Trophoblast cell (in vitro differentiated cells and primary cell): Measurements from ENCODE around the gene RPLP1.

Experiments used
- DNase-seq, 2 donors: peaks; one replicate each; pipeline ENCODE4 v3.0.0-alpha.2; 2016
- H2AFZ ChIP-seq: 2 replicates; pipeline ENCODE4 v1.6.1; 2013; ENCODE audit warnings: low read length, moderate library complexity, mild to moderate bottlenecking; ENCODE audit not compliant: insufficient read depth, poor library complexity
- H2AK5ac ChIP-seq: 2 replicates; pipeline ENCODE4 v1.6.1; 2013; ENCODE audit warnings: mild to moderate bottlenecking, low read length
- H2BK120ac ChIP-seq: 2 replicates; pipeline ENCODE4 v1.6.1; 2013; ENCODE audit warnings: low read length, mild to moderate bottlenecking, moderate library complexity; ENCODE audit not compliant: insufficient read depth, poor library complexity
- H2BK12ac ChIP-seq: 2 replicates; pipeline ENCODE4 v1.6.1; 2013; ENCODE audit warnings: mild to moderate bottlenecking, low read length, moderate library complexity
- H2BK5ac ChIP-seq: 2 replicates; pipeline ENCODE4 v1.6.1; 2013; ENCODE audit warnings: low read length, low read depth, moderate library complexity, mild to moderate bottlenecking; ENCODE audit not compliant: poor library complexity
- H3K14ac ChIP-seq: 2 replicates; pipeline ENCODE4 v1.6.1; 2013; ENCODE audit warnings: mild to moderate bottlenecking, low read length
- H3K18ac ChIP-seq: 2 replicates; pipeline ENCODE4 v1.6.1; 2013; ENCODE audit warnings: mild to moderate bottlenecking, low read length
- H3K23ac ChIP-seq: 2 replicates; pipeline ENCODE4 v1.6.1; 2013; ENCODE audit warnings: low read length
- H3K27ac ChIP-seq: 2 replicates; pipeline ENCODE4 v1.5.1; 2013; ENCODE audit warnings: low read depth, mild to moderate bottlenecking, inconsistent platforms, low read length, moderate library complexity
- H3K27me3 ChIP-seq: 2 replicates; pipeline ENCODE4 v1.6.1; 2013; ENCODE audit warnings: inconsistent platforms, mild to moderate bottlenecking, low read length, moderate library complexity; ENCODE audit not compliant: insufficient read depth
- H3K36me3 ChIP-seq, 2 experiments: 1 replicate in 1 of 2; 2 replicates in 1 of 2; pipeline ENCODE4 v1.6.1; 2013; ENCODE audit warnings: low read length in 2 of 2, mild to moderate bottlenecking in 2 of 2, moderate library complexity in 1 of 2; ENCODE audit not compliant: insufficient read depth in 2 of 2, control insufficient read depth in 1 of 2
- H3K4ac ChIP-seq: 2 replicates; pipeline ENCODE4 v1.6.1; 2013; ENCODE audit warnings: low read depth, mild to moderate bottlenecking, low read length, moderate library complexity
- H3K4me1 ChIP-seq, 2 experiments: 1 replicate in 1 of 2; 2 replicates in 1 of 2; pipeline ENCODE4 v1.6.1; 2013; ENCODE audit warnings: low read length in 2 of 2, mild to moderate bottlenecking in 2 of 2, moderate library complexity in 1 of 2; ENCODE audit not compliant: insufficient read depth in 2 of 2, control insufficient read depth in 1 of 2
- H3K4me2 ChIP-seq: 2 replicates; pipeline ENCODE4 v1.6.1; 2013; ENCODE audit warnings: inconsistent platforms, mild to moderate bottlenecking, low read length, moderate library complexity
- H3K4me3 ChIP-seq: 2 replicates; pipeline ENCODE4 v1.5.1; 2013; ENCODE audit warnings: mild to moderate bottlenecking, low read depth, low read length, inconsistent platforms
- H3K79me1 ChIP-seq: one replicate; pipeline ENCODE4 v1.6.1; 2013; ENCODE audit warnings: low read length
- H3K79me2 ChIP-seq: 2 replicates; pipeline ENCODE4 v1.6.1; 2013; ENCODE audit warnings: low read length, mild to moderate bottlenecking; ENCODE audit not compliant: control insufficient read depth, insufficient read depth, poor library complexity
- H3K9ac ChIP-seq: 2 replicates; pipeline ENCODE4 v1.6.1; 2013; ENCODE audit warnings: mild to moderate bottlenecking, low read length
- H3K9me3 ChIP-seq: 2 replicates; pipeline ENCODE4 v1.6.1; 2013; ENCODE audit warnings: low read depth, mild to moderate bottlenecking, control low read depth, inconsistent platforms, low read length; ENCODE audit not compliant: insufficient read depth
- H4K12ac ChIP-seq: 2 replicates; pipeline ENCODE4 v1.6.1; 2013; ENCODE audit warnings: low read depth, mild to moderate bottlenecking, low read length, moderate library complexity
- H4K8ac ChIP-seq: 2 replicates; pipeline ENCODE4 v1.6.1; 2013; ENCODE audit warnings: low read depth, mild to moderate bottlenecking, low read length, moderate library complexity
- H4K91ac ChIP-seq: one replicate; pipeline ENCODE4 v1.6.1; 2013; ENCODE audit warnings: low read depth, mild to moderate bottlenecking, low read length, moderate library complexity
- WGBS: extraction: QIAGEN DNeasy Blood & Tissue Kit; methylation state at CpG from one replicate; pipeline ENCODE4 v1.1.7; 2013; ENCODE audit warnings: missing lambda C conversion rate; ENCODE audit not compliant: insufficient read length, insufficient coverage; ENCODE audit errors: extremely low coverage; 5-methylcytosine and 5-hydroxymethylcytosine counted together

Gene RPLP1

GRCh38 chr15:69484837-69485236 lies 32.2 kb downstream of the RPLP1 start:
- Histone ChIP-seq H3K18ac (no peak overlapping the region), H4K91ac (no peak overlapping the region), H3K27ac (no peak overlapping the region), H3K23ac (no peak overlapping the region), H3K4ac (no peak overlapping the region), H3K27me3 (no peaks in the 10 kb centered on the region), H3K9me3 (peaks cover 4% of the 10 kb centered on the region), H2BK120ac (no peak overlapping the region), H3K4me2 (no peak overlapping the region), H3K4me3 (no peak overlapping the region), H2AFZ (no peak overlapping the region), H2AK5ac (no peak overlapping the region), H4K8ac (no peak overlapping the region), H3K79me1 (no peaks in the 10 kb centered on the region), H2BK5ac (no peak overlapping the region), H3K79me2 (no peaks in the 10 kb centered on the region), H3K14ac (no peak overlapping the region), H3K9ac (no peak overlapping the region), H3K4me1 (peaks cover 0 to 2% of the 10 kb centered on the region in 2 experiments), H4K12ac (no peak overlapping the region), H2BK12ac (no peak overlapping the region), H3K36me3 (no peaks in the 10 kb centered on the region)
- no CpG with 5 or more reads among the region's 6 CpGs for WGBS
- DNase-seq = no peak

- no peak overlapping the region for H3K4me2 ChIP-seq
- no peak overlapping the region for H2BK12ac ChIP-seq
- H2BK5ac ChIP-seq = no peak overlapping the region
- peaks cover 4% of the 10 kb centered on the region for H3K9me3 ChIP-seq
- no peak overlapping the region for H3K18ac ChIP-seq
- no peaks in the 10 kb centered on the region for H3K79me1 ChIP-seq
- no peak overlapping the region for H2AK5ac ChIP-seq
- no peak overlapping the region for H3K4me3 ChIP-seq
- H3K79me2 ChIP-seq = no peaks in the 10 kb centered on the region
- no peak overlapping the region for H3K4ac ChIP-seq
- no peak overlapping the region for H3K14ac ChIP-seq
- no peak overlapping the region for H3K27ac ChIP-seq
- no peak overlapping the region for H3K23ac ChIP-seq
- no peak overlapping the region for H4K12ac ChIP-seq
- WGBS = no CpG with 5 or more reads among the region's 3 CpGs
- no peaks in the 10 kb centered on the region for H3K4me1 ChIP-seq
- no peaks in the 10 kb centered on the region for H3K36me3 ChIP-seq
- H2BK120ac ChIP-seq = no peak overlapping the region
- no peak overlapping the region for H3K9ac ChIP-seq
- no peak overlapping the region for H4K91ac ChIP-seq
- no peak overlapping the region for H4K8ac ChIP-seq
- DNase-seq = peak in 1 of 2 donors; percentile 26
- no peaks in the 10 kb centered on the region for H3K27me3 ChIP-seq
- no peak overlapping the region for H2AFZ ChIP-seq
Observed at GRCh38 chr15:69486481-69487110, 34.0 kb downstream of the RPLP1 start.

DNA sequence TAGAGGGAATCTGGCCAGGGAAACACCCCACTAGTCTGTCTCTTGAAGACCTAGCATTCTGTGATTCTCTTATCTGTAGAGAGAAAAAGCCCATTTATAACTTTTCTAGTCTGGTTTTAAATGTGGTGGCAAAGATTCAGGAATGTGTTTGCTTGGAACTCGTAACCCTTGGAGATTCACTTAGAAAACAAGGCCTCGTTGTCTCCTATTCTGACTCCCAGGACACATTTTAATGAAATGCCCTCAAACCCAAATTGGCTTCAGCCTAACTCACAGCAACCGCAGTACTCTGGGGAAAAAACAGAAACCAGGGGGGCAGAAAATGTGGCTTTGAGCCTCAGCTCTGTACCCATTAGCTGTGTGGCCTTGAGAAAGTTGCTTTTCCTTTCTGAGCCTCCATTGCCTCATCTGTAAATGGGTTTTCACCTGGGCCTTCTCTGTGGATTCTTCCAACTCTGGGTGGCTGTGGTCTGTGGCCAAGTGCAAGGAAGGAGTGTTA lies 36.5 kb downstream of the RPLP1 start:
- DNase-seq = no peak
- WGBS = no CpG with 5 or more reads among the region's 3 CpGs
- no peak overlapping the region for H2BK120ac ChIP-seq

DNA sequence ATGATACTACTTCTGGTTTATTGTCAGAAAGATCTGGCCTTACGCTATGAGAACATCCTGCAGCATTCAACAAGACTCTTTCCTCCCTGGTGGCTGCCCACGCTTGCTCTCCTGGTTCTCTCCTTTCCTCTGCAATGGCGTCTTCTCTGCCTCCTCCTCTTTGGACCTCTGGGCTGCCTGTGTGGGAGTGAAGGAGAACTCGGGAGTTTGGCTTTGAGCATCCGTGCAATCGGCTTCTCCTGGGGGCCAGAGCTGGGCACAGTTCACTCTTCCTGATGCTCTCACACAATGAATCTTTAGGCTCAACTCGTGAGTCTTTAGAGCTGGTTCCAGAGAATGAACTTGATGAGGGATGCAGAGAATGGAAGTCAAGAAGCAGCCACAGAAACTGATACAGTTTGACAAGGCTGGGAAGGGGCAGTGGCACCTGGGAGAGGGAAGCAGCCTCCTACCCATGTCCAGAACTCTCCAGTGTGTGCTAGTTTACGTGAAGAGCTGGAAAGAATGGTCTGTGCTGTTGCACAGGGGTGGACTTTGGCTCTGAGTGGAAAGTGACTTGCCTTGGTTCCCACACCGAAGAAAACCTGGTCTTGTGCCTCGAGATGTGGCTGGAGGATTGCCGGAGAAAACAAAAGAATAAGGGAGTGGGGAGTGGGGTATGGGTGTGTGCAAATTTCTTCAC lies 37.9 kb downstream of the RPLP1 start:
- no CpG with 5 or more reads among the region's 11 CpGs for WGBS
- no peak for DNase-seq
- no peak overlapping the region for H3K27ac ChIP-seq
- no peak overlapping the region for H3K18ac ChIP-seq
- no peak overlapping the region for H4K91ac ChIP-seq
- no peak overlapping the region for H4K8ac ChIP-seq
- no peak overlapping the region for H3K14ac ChIP-seq
- no peak overlapping the region for H2BK5ac ChIP-seq
- no peaks in the 10 kb centered on the region for H3K27me3 ChIP-seq
- H3K4me1 ChIP-seq = no peaks in the 10 kb centered on the region
- H3K79me1 ChIP-seq = no peaks in the 10 kb centered on the region
- H3K9me3 ChIP-seq = no peaks in the 10 kb centered on the region
- H2BK120ac ChIP-seq = no peak overlapping the region
- H2AK5ac ChIP-seq = no peak overlapping the region
- H3K36me3 ChIP-seq = no peaks in the 10 kb centered on the region
- no peak overlapping the region for H2AFZ ChIP-seq
- H2BK12ac ChIP-seq = no peak overlapping the region
- no peak overlapping the region for H3K4me2 ChIP-seq
- H3K4ac ChIP-seq = no peak overlapping the region
- H3K23ac ChIP-seq = no peak overlapping the region
- no peak overlapping the region for H3K9ac ChIP-seq
- no peaks in the 10 kb centered on the region for H3K79me2 ChIP-seq
- H4K12ac ChIP-seq = no peak overlapping the region
- no peak overlapping the region for H3K4me3 ChIP-seq

More for the DNA sequence above, 36.5 kb downstream of the RPLP1 start:
- Histone ChIP-seq H3K9ac (no peak overlapping the region), H2AK5ac (no peak overlapping the region), H3K9me3 (peaks cover 4% of the 10 kb centered on the region), H3K79me2 (no peaks in the 10 kb centered on the region), H3K14ac (no peak overlapping the region), H3K4ac (no peak overlapping the region), H3K4me3 (no peak overlapping the region), H2AFZ (no peak overlapping the region), H3K4me1 (no peaks in the 10 kb centered on the region), H3K4me2 (no peak overlapping the region), H3K36me3 (no peaks in the 10 kb centered on the region), H4K8ac (no peak overlapping the region), H3K27me3 (no peaks in the 10 kb centered on the region), H3K23ac (no peak overlapping the region), H3K27ac (no peak overlapping the region), H4K91ac (no peak overlapping the region), H2BK12ac (no peak overlapping the region), H4K12ac (no peak overlapping the region), H2BK5ac (no peak overlapping the region), H3K18ac (no peak overlapping the region), H3K79me1 (no peaks in the 10 kb centered on the region)
